ENCODE results near the gene DOCK10. TPM values are rescaled to one million over a fixed set of nuclear protein-coding genes. Genes with fewer than 3 reads are reported as not detected.

The DOCK10 gene
- total and polyA plus RNA-seq, 2 experiments from 2014 or later: 1.1 to 3.2 TPM

DNA sequence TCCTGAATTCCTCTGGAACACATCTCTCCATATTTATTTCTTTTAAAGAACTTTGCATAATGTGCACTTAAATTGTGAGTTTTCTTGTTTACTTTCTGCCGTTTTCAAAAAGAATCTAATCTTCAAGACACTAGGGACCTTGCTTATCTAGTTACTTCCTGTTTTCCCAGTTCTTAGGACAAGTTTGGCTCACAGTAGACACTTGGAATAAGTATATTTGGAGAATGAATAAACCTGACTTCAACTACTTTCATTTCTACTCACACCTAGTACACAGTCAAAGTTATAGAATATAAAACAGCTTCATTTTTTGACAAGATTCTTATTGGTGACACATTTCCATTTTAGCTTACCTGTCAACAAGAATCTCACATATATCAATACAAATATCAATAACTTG, 170.5 kb downstream of the DOCK10 start:
- no peaks in the 10 kb centered on the region for H3K9me2 ChIP-seq (replicated peaks; ENCODE audit: insufficient read depth)

DNA sequence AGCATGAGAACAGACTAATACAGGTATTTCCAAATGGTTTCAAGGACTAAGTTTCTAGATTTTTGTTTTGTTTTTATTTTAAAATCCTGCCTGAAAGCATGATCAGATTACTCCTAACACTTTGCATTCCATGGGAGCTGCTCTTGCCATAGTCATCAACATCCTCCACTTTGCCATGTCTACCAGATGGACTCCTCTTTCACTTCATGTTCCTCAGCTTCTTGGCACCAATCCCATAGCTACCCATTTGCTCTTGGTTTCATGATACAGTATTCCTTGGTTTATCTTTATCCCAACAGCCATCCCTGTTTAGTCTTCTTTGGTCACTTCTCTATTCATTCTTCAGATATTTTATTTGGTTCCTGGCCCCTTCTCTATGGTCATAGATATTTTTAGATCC, 171.9 kb downstream of the DOCK10 start:
- no peaks in the 10 kb centered on the region for H3K27me3 ChIP-seq
- no peaks in the 10 kb centered on the region for H3K9me3 ChIP-seq (ENCODE audit: low read depth)
- H4K20me1 ChIP-seq (ENCODE audit: insufficient read depth, poor library complexity, severe bottlenecking): no peaks in the 10 kb centered on the region
- no peak overlapping the region for H3K27ac ChIP-seq
- H3K4me1 ChIP-seq (ENCODE audit: insufficient read depth): no peaks in the 10 kb centered on the region
- no peak for DNase-seq (ENCODE audit: low spot score)
- H3K36me3 ChIP-seq (replicated peaks; ENCODE audit: insufficient read depth, low read depth): no peaks in the 10 kb centered on the region
- H3K9me2 ChIP-seq (replicated peaks; ENCODE audit: insufficient read depth): no peaks in the 10 kb centered on the region
- H3K4me3 ChIP-seq: no peak overlapping the region
- no peak overlapping the region for H3K4me2 ChIP-seq
- no peak overlapping the region for H2AFZ ChIP-seq
- TF ChIP-seq, protein P1, sequence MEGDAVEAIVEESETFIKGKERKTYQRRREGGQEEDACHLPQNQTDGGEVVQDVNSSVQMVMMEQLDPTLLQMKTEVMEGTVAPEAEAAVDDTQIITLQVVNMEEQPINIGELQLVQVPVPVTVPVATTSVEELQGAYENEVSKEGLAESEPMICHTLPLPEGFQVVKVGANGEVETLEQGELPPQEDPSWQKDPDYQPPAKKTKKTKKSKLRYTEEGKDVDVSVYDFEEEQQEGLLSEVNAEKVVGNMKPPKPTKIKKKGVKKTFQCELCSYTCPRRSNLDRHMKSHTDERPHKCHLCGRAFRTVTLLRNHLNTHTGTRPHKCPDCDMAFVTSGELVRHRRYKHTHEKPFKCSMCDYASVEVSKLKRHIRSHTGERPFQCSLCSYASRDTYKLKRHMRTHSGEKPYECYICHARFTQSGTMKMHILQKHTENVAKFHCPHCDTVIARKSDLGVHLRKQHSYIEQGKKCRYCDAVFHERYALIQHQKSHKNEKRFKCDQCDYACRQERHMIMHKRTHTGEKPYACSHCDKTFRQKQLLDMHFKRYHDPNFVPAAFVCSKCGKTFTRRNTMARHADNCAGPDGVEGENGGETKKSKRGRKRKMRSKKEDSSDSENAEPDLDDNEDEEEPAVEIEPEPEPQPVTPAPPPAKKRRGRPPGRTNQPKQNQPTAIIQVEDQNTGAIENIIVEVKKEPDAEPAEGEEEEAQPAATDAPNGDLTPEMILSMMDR (IDR thresholded peaks at IDR 0.05; ENCODE audit: poor library complexity): no peak
- TF ChIP-seq EZH2 (IDR thresholded peaks at IDR 0.05; ENCODE audit: borderline replicate concordance) (no peak), EZH2phosphoT487 (IDR thresholded peaks at IDR 0.05; ENCODE audit: low read depth, severe bottlenecking, unreplicated experiment) (no peak)
- H3K79me2 ChIP-seq: no peaks in the 10 kb centered on the region

More for the DNA sequence above, 170.5 kb downstream of the DOCK10 start:
- Histone ChIP-seq H3K4me2 (no peak overlapping the region), H2AFZ (no peak overlapping the region), H3K36me3 (replicated peaks; ENCODE audit: insufficient read depth, low read depth) (no peaks in the 10 kb centered on the region), H3K9me3 (ENCODE audit: low read depth) (no peaks in the 10 kb centered on the region), H3K79me2 (no peaks in the 10 kb centered on the region), H3K27ac (no peak overlapping the region), H4K20me1 (ENCODE audit: insufficient read depth, poor library complexity, severe bottlenecking) (no peaks in the 10 kb centered on the region), H3K4me3 (no peak overlapping the region), H3K27me3 (no peaks in the 10 kb centered on the region), H3K4me1 (ENCODE audit: insufficient read depth) (no peaks in the 10 kb centered on the region)
- WGBS (ENCODE audit: low lambda C conversion rate, missing lambda C conversion rate): 46% methylated on average over 1 of the region's 1 CpG
- DNase-seq (ENCODE audit: low spot score): no peak
- TF ChIP-seq EZH2phosphoT487 (IDR thresholded peaks at IDR 0.05; ENCODE audit: low read depth, severe bottlenecking, unreplicated experiment) (no peak), EZH2 (IDR thresholded peaks at IDR 0.05; ENCODE audit: borderline replicate concordance) (no peak)
- TF ChIP-seq, protein P1 (IDR thresholded peaks at IDR 0.05; ENCODE audit: poor library complexity): no peak

GRCh38 chr2:224869601-224870233, 172.6 kb downstream of the DOCK10 start:
- WGBS (ENCODE audit: low lambda C conversion rate, missing lambda C conversion rate): 82% methylated on average over 3 of the region's 3 CpGs
- Histone ChIP-seq H3K27ac (no peak overlapping the region), H3K36me3 (replicated peaks; ENCODE audit: insufficient read depth, low read depth) (no peaks in the 10 kb centered on the region), H3K4me3 (no peak overlapping the region), H3K4me2 (no peak overlapping the region), H3K9me2 (replicated peaks; ENCODE audit: insufficient read depth) (no peaks in the 10 kb centered on the region), H3K4me1 (ENCODE audit: insufficient read depth) (no peaks in the 10 kb centered on the region), H3K9me3 (ENCODE audit: low read depth) (no peaks in the 10 kb centered on the region), H4K20me1 (ENCODE audit: insufficient read depth, poor library complexity, severe bottlenecking) (no peaks in the 10 kb centered on the region), H3K79me2 (no peaks in the 10 kb centered on the region), H3K27me3 (no peaks in the 10 kb centered on the region), H2AFZ (no peak overlapping the region)
- no peak for DNase-seq (ENCODE audit: low spot score)
- no peak for TF ChIP-seq EZH2phosphoT487 (IDR thresholded peaks at IDR 0.05; ENCODE audit: low read depth, severe bottlenecking, unreplicated experiment)
- no peak for TF ChIP-seq EZH2 (IDR thresholded peaks at IDR 0.05; ENCODE audit: borderline replicate concordance)
- TF ChIP-seq, protein P1 (IDR thresholded peaks at IDR 0.05; ENCODE audit: poor library complexity): no peak
